Left cardiac atrium (tissue), 4 donors: Measurements from ENCODE around the gene ATP2C2. TPM values are rescaled to one million over a fixed set of nuclear protein-coding genes. Genes with fewer than 3 reads are reported as not detected.
"Not testable (repeated sequence)": the region's sequence is repeated elsewhere in the genome, so short reads cannot be mapped to it uniquely, and the experiment has no call there.

Experiments used
- ATAC-seq, 2 donors: fragments of 200-7000 bp; cut with Tn5 transposase; one replicate each; pipeline ENCODE4 v1.9.1; 2020; ENCODE audit warnings: mild to moderate bottlenecking in 2 of 2, moderate library complexity in 2 of 2
- DNase-seq: peaks from one replicate; pipeline ENCODE4 v3.0.0-alpha.2; 2020
- intact Hi-C, 2 donors: fragments of 100-400 bp; cut with DNase I; formaldehyde crosslinking; loops; one replicate each; pipeline versions ENCODE4 v1.14.1 to v1.15.1; 2022 to 2023
- total RNA-seq, 2 donors: library from RNA; stranded (reverse); fragmentation: NEBNext Ultra II Directional; extraction: Animal tissue kit (Norgen Biotek cat#: 25700); gene quantifications; one replicate each; pipeline ENCODE4 v1.2.1, GENCODE V29; 2021
- donor health status: DM: no; HTN: yes; CAD: no.
- donor health status: DM: no; HTN: yes; CAD: no; lungs with severe emphysema.
- donor health status: DM: yes; HTN: yes; CAD: no.
- donor health status: Dilated cardiomyopathy.

The ATP2C2 gene
- total RNA-seq, 2 donors from 2014 or later, result not detected

GRCh38 chr16:84411768-84412167 lies 43.4 kb downstream of the ATP2C2 start:
- intact Hi-C loops, result no loop called here
- no peak for ATAC-seq

GRCh38 chr16:84412262-84412661 lies 43.9 kb downstream of the ATP2C2 start:
- intact Hi-C loops, result no loop called here
- no peak for ATAC-seq
- no peak for DNase-seq

More at GRCh38 chr16:84411768-84412167, 43.4 kb downstream of the ATP2C2 start:
- DNase-seq, result no peak

GRCh38 chr16:84413244-84414004 lies 45.1 kb downstream of the ATP2C2 start:
- no peak for DNase-seq
- intact Hi-C loops, result no loop called here
- no peak for ATAC-seq

- no peak for DNase-seq
- intact Hi-C loops, result no loop called here
- ATAC-seq, result peak in 1 of 2 donors; percentile 61
Measured at GRCh38 chr16:84414789-84415326, 46.5 kb downstream of the ATP2C2 start.

- ATAC-seq, result no peak
- no peak for DNase-seq
- intact Hi-C loops, result no loop called here
Measured at GRCh38 chr16:84416407-84417321, 48.3 kb downstream of the ATP2C2 start.

DNA sequence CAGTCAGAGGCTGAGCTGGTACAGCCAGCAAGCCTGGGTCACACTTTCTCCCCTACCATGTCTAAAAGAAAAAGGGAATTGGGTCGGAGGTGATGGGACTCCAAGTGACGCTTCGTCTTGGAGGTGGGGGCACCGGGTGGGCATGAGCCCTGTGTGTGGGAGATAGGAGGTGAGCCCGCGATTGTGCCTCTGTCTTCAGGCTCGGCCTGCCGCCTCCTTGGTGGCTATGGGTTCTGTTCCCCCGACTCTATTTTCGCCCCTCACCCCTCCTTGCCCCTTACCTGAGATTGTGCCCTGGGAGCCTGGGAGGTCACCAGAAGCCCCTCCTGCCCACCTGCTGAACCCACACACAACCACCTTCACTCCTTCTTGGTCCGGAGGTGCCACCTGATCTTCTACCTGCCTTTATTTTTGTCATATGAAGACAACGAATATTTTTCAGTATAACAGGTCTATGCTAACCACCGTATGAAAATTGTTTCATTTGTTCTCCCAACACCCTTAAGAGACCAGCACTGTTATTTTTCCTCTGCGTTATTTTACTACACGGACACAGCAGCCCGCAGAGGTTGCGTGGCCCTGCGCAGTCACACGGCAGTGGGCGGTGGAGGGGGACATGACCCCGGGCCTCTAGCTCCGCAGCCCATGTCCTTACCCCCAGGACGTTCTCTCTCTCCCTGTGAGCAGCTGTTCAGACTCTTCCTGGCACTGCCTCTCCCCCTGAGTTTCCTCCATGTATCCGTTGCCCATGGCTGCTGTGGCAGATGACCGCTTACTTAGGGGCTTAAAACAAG lies 49.9 kb downstream of the ATP2C2 start:
- ATAC-seq, result no peak
- intact Hi-C loops, result no loop called here
- no peak for DNase-seq

- DNase-seq (no peak), ATAC-seq (no peak)
- intact Hi-C loops, result no loop called here
Measured at GRCh38 chr16:84419730-84420129, 51.4 kb downstream of the ATP2C2 start.

- intact Hi-C loops, ATAC-seq, DNase-seq: not testable (repeated sequence)
Measured at GRCh38 chr16:84420556-84420955, 52.2 kb downstream of the ATP2C2 start.

DNA sequence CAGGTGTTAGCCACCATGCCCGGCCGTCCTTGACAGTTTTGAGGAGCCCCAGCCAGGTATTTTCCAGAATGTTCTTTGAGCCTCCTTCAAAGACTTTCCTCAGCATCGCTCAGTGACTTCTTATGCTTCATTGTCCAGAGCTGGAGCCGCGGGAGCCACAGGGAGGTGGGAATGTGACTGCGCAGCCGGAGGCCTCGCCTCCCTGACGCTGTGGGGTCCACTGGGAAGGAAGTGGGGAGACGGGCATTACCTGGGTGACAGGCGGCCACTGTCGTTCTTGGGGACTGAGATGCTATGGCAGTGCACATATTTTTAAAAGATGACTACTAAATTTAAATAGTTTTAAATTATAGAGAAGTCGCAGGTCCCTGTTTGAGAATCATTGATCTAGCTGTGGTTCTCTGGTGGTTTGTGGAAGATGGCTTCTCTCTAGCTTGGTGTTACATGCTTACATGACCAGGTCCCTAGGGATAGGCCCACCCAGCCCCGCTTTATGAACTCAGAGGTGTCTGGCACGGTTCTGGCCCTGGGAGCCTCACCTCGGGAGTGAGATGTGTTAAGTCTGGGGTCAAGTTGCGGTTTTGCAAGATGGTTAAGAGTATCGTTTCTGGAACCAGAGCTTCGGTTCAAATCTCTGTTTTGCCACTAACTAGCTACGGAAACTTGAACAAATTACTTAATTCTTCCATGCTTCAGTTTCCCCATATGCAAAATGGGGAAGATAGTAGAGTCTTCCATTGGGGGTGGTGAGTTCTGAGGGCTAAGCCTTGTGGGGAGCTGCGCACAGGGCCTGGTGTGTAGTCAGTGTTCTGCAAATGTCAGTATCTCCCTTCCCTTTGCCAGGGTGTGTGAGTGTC lies 53.0 kb downstream of the ATP2C2 start:
- no peak for DNase-seq
- ATAC-seq, result no peak
- intact Hi-C loops, result no loop called here

GRCh38 chr16:84421938-84422220 lies 53.5 kb downstream of the ATP2C2 start:
- intact Hi-C loops, result no loop called here
- no peak for ATAC-seq

DNA sequence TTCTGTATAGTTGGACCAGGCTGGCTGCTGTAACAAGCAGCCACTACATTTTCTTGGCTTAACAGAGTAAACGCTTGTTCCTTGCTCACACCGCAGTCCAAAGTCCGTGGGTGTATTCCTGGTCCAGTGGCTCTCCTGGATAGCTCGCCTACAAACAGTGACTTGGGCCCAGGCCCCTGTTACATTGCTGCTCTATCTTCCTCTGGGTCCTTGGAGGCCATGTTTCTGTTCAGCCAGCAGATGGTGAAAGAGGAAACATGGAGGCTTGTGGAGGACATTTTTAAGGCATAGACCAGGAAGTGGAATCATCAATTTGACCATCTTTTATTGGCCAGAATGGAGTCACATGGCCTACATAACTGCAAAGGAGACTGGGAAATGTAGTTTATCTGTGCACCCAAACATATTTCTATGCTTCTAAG lies 55.1 kb downstream of the ATP2C2 start:
- intact Hi-C loops, result no loop called here
- no peak for DNase-seq

More at GRCh38 chr16:84421938-84422220, 53.5 kb downstream of the ATP2C2 start:
- no peak for DNase-seq

DNA sequence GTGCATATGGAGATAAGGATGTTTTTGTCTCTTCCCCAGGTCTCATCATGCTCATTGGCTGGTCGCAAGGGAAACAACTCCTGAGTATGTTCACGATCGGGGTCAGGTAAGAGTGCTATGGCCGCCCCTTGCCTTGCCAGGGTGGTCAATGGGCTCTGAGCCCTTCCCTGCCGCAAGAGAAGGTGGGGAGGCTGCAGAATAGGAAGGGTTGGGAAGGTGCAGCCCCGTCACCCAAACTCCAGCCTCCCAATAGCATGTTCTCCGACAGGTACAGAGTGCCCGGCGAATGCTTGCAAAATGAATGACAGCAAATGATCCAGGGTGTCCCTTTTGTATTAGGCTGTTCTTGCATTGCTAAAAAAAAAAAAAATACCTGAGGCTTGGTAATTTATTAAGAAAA lies 57.4 kb downstream of the ATP2C2 start:
- no peak for DNase-seq
- ATAC-seq, result no peak
- intact Hi-C loops, result no loop called here

More for the DNA sequence above, 55.1 kb downstream of the ATP2C2 start:
- ATAC-seq, result no peak

DNA sequence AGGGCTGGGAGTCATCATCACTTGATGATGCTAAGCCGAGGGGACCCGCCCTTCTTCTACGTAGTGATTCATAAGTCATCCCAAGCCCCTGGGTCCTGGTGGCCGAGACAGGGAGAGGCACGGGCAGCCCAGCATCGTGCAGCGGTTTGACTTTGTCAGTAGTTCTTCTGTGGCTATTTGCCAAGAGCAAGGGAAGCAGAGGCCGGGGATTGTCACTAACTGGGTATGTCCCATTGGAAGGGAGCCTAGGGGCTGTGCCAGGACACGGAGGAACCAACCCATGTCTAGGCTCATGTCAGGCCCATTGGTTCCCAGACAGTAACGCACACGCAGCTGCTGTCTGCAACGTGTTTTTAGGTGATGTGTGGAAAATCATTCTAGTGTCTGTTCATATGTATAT lies 58.5 kb downstream of the ATP2C2 start:
- no peak for DNase-seq
- ATAC-seq, result no peak
- intact Hi-C loops, result no loop called here

DNA sequence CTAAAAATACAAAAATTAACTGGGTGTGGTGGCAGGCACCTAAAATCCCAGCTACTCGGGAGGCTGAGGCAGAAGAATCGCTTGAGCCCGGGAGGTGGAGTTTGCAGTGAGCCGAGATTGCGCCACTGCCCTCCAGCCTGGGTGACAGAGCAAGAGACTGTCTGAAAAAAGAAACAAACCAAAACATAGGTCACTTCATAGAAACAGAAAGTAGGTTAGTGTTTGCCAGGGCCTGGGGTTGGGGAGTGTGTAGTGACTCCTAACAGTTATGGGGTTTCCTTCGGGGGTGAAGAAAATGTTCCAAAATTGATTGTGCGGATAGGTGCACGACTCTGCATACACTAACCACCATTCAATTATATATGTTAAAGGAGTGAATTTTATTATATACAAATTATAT lies 59.2 kb downstream of the ATP2C2 start:
- DNase-seq (no peak), ATAC-seq (no peak)
- intact Hi-C loops, result no loop called here

- no peak for DNase-seq
- intact Hi-C loops, result no loop called here
- no peak for ATAC-seq
Measured at GRCh38 chr16:84430860-84431259, 62.5 kb downstream of the ATP2C2 start.

DNA sequence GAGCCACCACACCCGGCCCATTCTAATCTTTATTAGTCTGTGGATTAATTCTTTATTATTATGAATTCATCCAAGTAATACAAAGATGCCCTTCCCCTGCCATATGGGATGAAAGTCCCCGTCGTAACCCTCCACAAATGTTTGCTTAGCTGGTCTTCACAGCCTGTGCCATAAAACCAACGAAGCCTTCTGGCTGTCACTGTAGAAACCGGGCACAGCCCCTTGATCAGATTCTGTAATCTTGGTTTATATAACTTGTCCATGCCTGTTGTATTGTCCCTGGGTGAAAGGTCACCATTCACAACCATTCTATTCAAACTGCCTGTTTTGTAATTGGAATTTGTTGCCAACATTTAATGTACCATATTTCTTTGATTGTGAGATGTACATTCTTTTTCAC lies 66.5 kb downstream of the ATP2C2 start:
- intact Hi-C loops, result no loop called here
- ATAC-seq (no peak), DNase-seq (no peak)

- intact Hi-C loops, result no loop called here
- ATAC-seq (no peak), DNase-seq (no peak)
Measured at GRCh38 chr16:84436196-84436595, 67.9 kb downstream of the ATP2C2 start.

DNA sequence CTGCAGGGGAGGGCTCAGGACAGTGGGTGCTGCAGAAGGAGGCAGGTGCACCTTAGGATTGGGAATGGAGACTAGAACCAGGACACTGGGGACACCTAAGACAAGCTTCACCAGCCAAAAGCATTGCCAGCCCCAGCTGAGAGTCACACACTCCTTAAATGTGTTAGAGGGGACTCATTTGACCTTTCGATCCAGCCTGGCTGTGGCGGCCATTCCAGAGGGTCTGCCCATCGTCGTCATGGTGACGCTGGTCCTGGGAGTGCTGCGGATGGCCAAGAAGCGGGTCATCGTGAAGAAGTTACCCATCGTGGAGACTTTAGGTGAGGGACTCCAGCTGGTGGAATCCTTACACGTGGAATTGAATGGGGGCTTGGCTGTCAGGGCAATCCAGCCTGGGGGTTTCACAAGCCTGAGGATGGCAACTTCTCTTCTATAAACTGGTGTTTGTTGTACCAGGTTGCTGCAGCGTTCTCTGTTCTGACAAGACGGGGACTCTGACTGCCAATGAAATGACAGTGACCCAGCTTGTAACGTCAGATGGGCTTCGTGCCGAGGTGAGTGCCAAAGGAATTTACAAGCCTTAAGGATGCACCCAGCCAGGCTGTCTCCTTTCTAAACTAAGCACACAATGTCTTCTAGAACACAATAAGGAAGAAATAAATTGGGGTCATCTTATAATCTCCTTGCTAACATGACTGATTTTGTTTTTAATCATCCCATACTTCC lies 70.8 kb downstream of the ATP2C2 start:
- intact Hi-C loops, result no loop called here
- no peak for ATAC-seq
- no peak for DNase-seq
